ENCODE results near the gene IKBKG.

GRCh38 chrX:154531626-154532025 is 15.8 kb upstream of the IKBKG start:
- no peak for TF ChIP-seq POLR2A (IDR thresholded peaks at IDR 0.05; ENCODE audit: low read depth, low read length)
- no peak for TF ChIP-seq POLR2AphosphoS5 (IDR thresholded peaks at IDR 0.05; ENCODE audit: low read depth, low read length)
- TF ChIP-seq PAX5 (IDR thresholded peaks at IDR 0.05; ENCODE audit: insufficient read depth, low read length, severe bottlenecking), result no peak
- no peak for TF ChIP-seq TAF1 (IDR thresholded peaks at IDR 0.05; ENCODE audit: low read depth, low read length)
- TF ChIP-seq POU2F2 (IDR thresholded peaks at IDR 0.05; ENCODE audit: low read depth, low read length), result no peak
- no peak for TF ChIP-seq SPI1 (IDR thresholded peaks at IDR 0.05; ENCODE audit: low read depth, low read length)

All from GM12891 (cell line).